Osteoblast (primary cell): ENCODE data around the gene EXOC3. TPM values are rescaled to one million over a fixed set of nuclear protein-coding genes. Genes with fewer than 3 reads are reported as not detected.
A peak's percentile ranks its signal among the peaks of the same experiment; 100 is the strongest.

Experiments
- DNase-seq: peaks from one replicate; pipeline ENCODE4 v3.0.0; 2011; ENCODE audit warnings: low spot score, mixed read lengths; ENCODE audit not compliant: insufficient read length; ENCODE audit errors: missing footprints
- H2AFZ ChIP-seq: 2 replicates; pipeline ENCODE4 v1.6.0; 2011; ENCODE audit warnings: mild to moderate bottlenecking, low read length
- H3K27ac ChIP-seq: 2 replicates; pipeline ENCODE4 v1.5.1; 2011; ENCODE audit warnings: mild to moderate bottlenecking, low read depth, low read length, moderate library complexity
- H3K27me3 ChIP-seq: 2 replicates; pipeline ENCODE4 v1.6.0; 2012; ENCODE audit warnings: mild to moderate bottlenecking, control low read depth, inconsistent platforms, low read length, moderate library complexity; ENCODE audit not compliant: insufficient read depth
- H3K36me3 ChIP-seq: 2 replicates; pipeline ENCODE4 v1.5.1; 2011; ENCODE audit warnings: mild to moderate bottlenecking, low read length, control low read depth, moderate library complexity; ENCODE audit not compliant: insufficient read depth
- H3K4me1 ChIP-seq: 2 replicates; pipeline ENCODE4 v1.5.1; 2011; ENCODE audit warnings: mild to moderate bottlenecking, low read length, control low read depth, moderate library complexity; ENCODE audit not compliant: insufficient read depth
- H3K4me2 ChIP-seq: 2 replicates; pipeline ENCODE4 v1.6.0; 2011; ENCODE audit warnings: mild to moderate bottlenecking, low read length; ENCODE audit not compliant: insufficient read depth
- H3K4me3 ChIP-seq: fragments of 200-600 bp; sonication (generic); 3 replicates; pipeline ENCODE4 v1.5.1; 2012; ENCODE audit warnings: mild to moderate bottlenecking, low read length, inconsistent platforms; ENCODE audit not compliant: insufficient read depth
- H3K79me2 ChIP-seq: 2 replicates; pipeline ENCODE4 v1.6.0; 2012; ENCODE audit warnings: mild to moderate bottlenecking, low read length, control low read depth, inconsistent platforms; ENCODE audit not compliant: insufficient read depth
- H3K9me3 ChIP-seq: 2 replicates; pipeline ENCODE4 v1.5.1; 2011; ENCODE audit warnings: low read depth, low read length, control low read depth
- H4K20me1 ChIP-seq: 2 replicates; pipeline ENCODE4 v1.6.0; 2012; ENCODE audit warnings: mild to moderate bottlenecking, low read length, control low read depth; ENCODE audit not compliant: insufficient read depth
- CTCF ChIP-seq: IDR thresholded peaks from 2 replicates; pipeline ENCODE4 v1.5.1; 2011; ENCODE audit warnings: mild to moderate bottlenecking, low read depth, low read length, moderate library complexity; ENCODE audit errors: extremely low read depth
- total RNA-seq: library from RNA; depleted of rRNA; stranded (reverse); fragments of >200 nt; gene quantifications from 2 replicates; pipeline ENCODE4 v1.2.3, GENCODE V29; 2012

Gene EXOC3
- total RNA-seq, 1 donor: 49.2 TPM

GRCh38 chr5:466661-467310, 23.8 kb downstream of the EXOC3 start:
- peak; percentile 57 for DNase-seq
- Histone ChIP-seq H3K4me3 (no peak overlapping the region), H3K27ac (no peak overlapping the region), H3K4me2 (no peak overlapping the region), H3K79me2 (peaks cover 10% of the 10 kb centered on the region), H3K9me3 (no peaks in the 10 kb centered on the region), H3K4me1 (peaks cover 6% of the 10 kb centered on the region), H4K20me1 (peaks cover 11% of the 10 kb centered on the region), H3K27me3 (no peaks in the 10 kb centered on the region), H3K36me3 (peaks cover 39% of the 10 kb centered on the region), H2AFZ (no peak overlapping the region)
- no peak for TF ChIP-seq CTCF

- no peaks in the 10 kb centered on the region for H3K9me3 ChIP-seq
- no peak overlapping the region for H2AFZ ChIP-seq
- H3K27me3 ChIP-seq: no peaks in the 10 kb centered on the region
- no peak overlapping the region for H3K4me3 ChIP-seq
- peaks cover 12% of the 10 kb centered on the region for H3K4me1 ChIP-seq
- TF ChIP-seq CTCF: no peak
- peaks cover 20% of the 10 kb centered on the region for H3K79me2 ChIP-seq
- peak; percentile 73 for DNase-seq
- peaks cover 31% of the 10 kb centered on the region for H3K36me3 ChIP-seq
- no peak overlapping the region for H3K27ac ChIP-seq
- peaks cover 12% of the 10 kb centered on the region for H4K20me1 ChIP-seq
- H3K4me2 ChIP-seq: no peak overlapping the region
Observed at GRCh38 chr5:468401-468800, 25.4 kb downstream of the EXOC3 start.

- Histone ChIP-seq H3K4me2 (no peak overlapping the region), H3K4me1 (peaks cover 12% of the 10 kb centered on the region), H3K27ac (no peak overlapping the region), H3K27me3 (peaks cover 1% of the 10 kb centered on the region), H3K9me3 (no peaks in the 10 kb centered on the region), H2AFZ (no peak overlapping the region), H3K36me3 (peaks cover 25% of the 10 kb centered on the region), H3K79me2 (peaks cover 20% of the 10 kb centered on the region), H4K20me1 (peaks cover 14% of the 10 kb centered on the region), H3K4me3 (no peak overlapping the region)
- no peak for TF ChIP-seq CTCF
- DNase-seq: peak; percentile 53
Observed at GRCh38 chr5:469752-470483, 26.9 kb downstream of the EXOC3 start.
